ENCODE data around the gene PRR14. TPM values are rescaled to one million over a fixed set of nuclear protein-coding genes. Genes with fewer than 3 reads are reported as not detected.

The PRR14 gene
- total RNA-seq, 1 experiment from 2014 or later: 41.4 TPM

DNA sequence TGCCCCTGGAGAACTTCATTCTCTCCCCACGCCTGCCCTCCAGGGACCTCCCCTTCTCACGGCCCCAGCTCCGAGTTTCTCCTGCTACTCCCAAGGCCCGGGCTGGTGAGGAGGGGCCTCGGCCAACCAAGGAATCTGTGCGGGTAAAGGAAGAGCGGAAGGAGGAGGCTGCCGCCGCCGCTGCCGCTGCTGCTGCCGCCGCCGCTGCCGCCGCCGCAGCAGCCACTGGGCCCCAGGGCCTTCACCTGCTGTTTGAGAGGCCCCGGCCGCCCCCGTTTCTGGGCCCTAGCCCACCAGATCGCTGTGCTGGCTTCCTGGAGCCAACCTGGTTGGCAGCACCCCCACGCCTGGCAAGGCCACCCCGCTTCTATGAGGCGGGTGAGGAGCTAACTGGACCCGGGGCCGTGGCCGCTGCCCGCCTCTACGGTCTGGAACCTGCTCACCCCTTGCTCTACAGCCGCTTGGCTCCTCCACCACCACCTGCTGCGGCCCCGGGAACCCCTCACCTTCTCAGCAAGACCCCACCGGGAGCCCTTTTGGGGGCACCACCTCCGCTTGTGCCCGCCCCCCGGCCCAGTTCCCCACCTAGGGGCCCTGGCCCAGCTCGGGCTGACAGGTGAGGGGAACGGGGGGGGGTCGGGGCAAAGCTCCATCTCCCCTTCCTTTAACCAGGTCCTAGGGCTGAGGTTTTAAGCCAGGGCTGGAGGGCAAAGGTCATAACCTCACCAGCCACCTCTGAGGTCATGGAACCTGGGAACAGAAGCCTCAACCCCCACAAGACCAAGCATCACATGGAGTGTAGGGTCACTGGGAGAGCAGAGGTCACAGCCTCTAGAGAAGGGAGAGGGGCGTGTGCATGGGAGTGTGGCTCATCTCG, 18.5 kb downstream of the PRR14 start:
- CTCF ChIA-PET: no interaction called here
- TF ChIP-seq, protein P1, sequence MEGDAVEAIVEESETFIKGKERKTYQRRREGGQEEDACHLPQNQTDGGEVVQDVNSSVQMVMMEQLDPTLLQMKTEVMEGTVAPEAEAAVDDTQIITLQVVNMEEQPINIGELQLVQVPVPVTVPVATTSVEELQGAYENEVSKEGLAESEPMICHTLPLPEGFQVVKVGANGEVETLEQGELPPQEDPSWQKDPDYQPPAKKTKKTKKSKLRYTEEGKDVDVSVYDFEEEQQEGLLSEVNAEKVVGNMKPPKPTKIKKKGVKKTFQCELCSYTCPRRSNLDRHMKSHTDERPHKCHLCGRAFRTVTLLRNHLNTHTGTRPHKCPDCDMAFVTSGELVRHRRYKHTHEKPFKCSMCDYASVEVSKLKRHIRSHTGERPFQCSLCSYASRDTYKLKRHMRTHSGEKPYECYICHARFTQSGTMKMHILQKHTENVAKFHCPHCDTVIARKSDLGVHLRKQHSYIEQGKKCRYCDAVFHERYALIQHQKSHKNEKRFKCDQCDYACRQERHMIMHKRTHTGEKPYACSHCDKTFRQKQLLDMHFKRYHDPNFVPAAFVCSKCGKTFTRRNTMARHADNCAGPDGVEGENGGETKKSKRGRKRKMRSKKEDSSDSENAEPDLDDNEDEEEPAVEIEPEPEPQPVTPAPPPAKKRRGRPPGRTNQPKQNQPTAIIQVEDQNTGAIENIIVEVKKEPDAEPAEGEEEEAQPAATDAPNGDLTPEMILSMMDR (IDR thresholded peaks at IDR 0.05; ENCODE audit: unreplicated experiment): no peak
- no peak for DNase-seq (ENCODE audit: unreplicated experiment)
- POLR2A ChIA-PET: interaction anchor here (0.7 to 3.0 kb wide), 2 partner anchors 10 to 109 kb away, joined by 6 to 13 read pairs; partner anchors contain the start of gene FBRS
- Mint-ChIP-seq H3K36me3 (ENCODE audit: insufficient read depth, unreplicated experiment) (peaks cover 56% of the 10 kb centered on the region), H3K4me1 (ENCODE audit: insufficient read depth, unreplicated experiment) (no peaks in the 10 kb centered on the region), H3K9me3 (ENCODE audit: unreplicated experiment) (no peaks in the 10 kb centered on the region), H3K27me3 (ENCODE audit: insufficient read depth, unreplicated experiment) (no peaks in the 10 kb centered on the region), H3K4me3 (ENCODE audit: unreplicated experiment) (no peak overlapping the region), H3K27ac (ENCODE audit: low read depth, unreplicated experiment) (no peak overlapping the region)
- intact Hi-C loops (cut with micrococcal nuclease): no loop called here
- no TSS peak for BruUV-seq (replicated peaks)

DNA sequence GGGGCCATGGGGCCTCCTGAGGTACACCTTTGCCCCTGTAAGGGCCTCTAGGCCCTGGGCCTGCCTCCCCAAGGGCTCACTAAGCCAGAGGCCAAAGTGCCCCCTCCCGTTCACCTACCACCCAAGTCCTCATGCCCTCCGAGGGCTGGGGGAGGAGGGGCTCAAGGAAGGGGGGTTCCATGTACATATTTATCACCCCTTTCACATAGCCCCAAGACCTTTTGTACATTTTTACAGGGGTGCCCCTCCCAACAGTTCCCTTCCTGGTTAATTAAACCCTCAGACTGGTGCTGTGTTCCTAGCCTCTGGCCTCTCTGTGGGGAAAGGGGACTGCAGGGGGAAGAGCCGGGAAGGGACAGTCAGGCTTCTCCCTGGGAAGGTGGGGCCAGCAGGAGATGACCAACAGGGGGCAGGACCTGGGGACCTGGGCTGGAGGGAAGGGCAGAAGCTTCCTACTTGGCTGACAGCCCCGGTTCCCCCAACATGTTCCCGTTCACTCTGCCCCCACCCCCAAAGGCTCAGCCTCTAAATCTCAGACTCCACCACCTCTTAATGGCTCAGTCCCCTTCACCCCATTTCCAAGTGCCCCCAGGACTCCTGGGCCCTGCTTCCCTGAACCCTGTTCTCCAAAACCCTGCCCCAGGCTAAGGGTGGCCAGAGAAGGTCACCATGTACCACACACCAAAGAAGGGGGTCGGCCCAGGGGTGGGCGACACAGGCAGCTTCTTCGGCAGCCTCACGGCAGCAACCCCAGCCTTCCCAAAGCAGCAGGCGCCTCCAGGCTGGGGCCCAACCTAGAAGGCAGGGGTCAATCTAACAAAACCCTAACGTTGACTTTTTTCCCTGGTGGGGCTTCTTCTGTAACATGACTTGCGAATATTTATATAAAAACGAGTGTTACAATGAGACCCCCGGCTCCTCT, 19.4 kb downstream of the PRR14 start:
- no peak overlapping the region for H3K4me3 Mint-ChIP-seq (ENCODE audit: unreplicated experiment)
- no peaks in the 10 kb centered on the region for H3K27me3 Mint-ChIP-seq (ENCODE audit: insufficient read depth, unreplicated experiment)
- intact Hi-C loops (cut with micrococcal nuclease): no loop called here
- CTCF ChIA-PET: no interaction called here
- TF ChIP-seq, protein P1 (IDR thresholded peaks at IDR 0.05; ENCODE audit: unreplicated experiment): no peak
- H3K9me3 Mint-ChIP-seq (ENCODE audit: unreplicated experiment): no peaks in the 10 kb centered on the region
- peaks cover 49% of the 10 kb centered on the region for H3K36me3 Mint-ChIP-seq (ENCODE audit: insufficient read depth, unreplicated experiment)
- no peak for DNase-seq (ENCODE audit: unreplicated experiment)
- POLR2A ChIA-PET: no interaction called here
- no peaks in the 10 kb centered on the region for H3K4me1 Mint-ChIP-seq (ENCODE audit: insufficient read depth, unreplicated experiment)
- BruUV-seq (replicated peaks): TSS peak; percentile 52
- H3K27ac Mint-ChIP-seq (ENCODE audit: low read depth, unreplicated experiment): no peak overlapping the region

DNA sequence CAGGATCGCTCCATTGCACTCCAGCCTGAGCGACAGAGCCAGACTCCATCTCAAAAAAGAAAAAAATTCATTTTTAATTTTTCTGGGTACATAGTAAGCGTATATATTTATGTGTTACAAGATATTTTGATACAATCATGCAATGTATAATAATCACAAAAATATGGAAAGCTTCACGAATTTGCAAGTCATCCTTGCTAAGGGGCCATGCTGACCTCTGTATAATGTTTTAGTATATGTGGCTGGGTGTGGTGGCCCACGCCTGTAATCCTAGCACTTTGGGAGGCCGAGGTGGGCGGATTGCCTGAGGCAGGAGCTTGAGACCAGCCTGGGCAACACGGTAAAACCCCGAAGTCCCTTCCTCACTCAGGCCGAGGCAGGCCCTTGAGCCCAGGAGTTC, 24.4 kb downstream of the PRR14 start:
- CTCF ChIA-PET: no interaction called here
- Mint-ChIP-seq H3K4me3 (ENCODE audit: unreplicated experiment) (no peak overlapping the region), H3K27ac (ENCODE audit: low read depth, unreplicated experiment) (no peak overlapping the region), H3K4me1 (ENCODE audit: insufficient read depth, unreplicated experiment) (no peaks in the 10 kb centered on the region), H3K36me3 (ENCODE audit: insufficient read depth, unreplicated experiment) (peaks cover 9% of the 10 kb centered on the region), H3K27me3 (ENCODE audit: insufficient read depth, unreplicated experiment) (no peaks in the 10 kb centered on the region), H3K9me3 (ENCODE audit: unreplicated experiment) (no peaks in the 10 kb centered on the region)
- no TSS peak for BruUV-seq (replicated peaks)
- TF ChIP-seq, protein P1 (IDR thresholded peaks at IDR 0.05; ENCODE audit: unreplicated experiment): no peak
- no peak for DNase-seq (ENCODE audit: unreplicated experiment)
- intact Hi-C loops (cut with micrococcal nuclease): no loop called here
- POLR2A ChIA-PET: no interaction called here

DNA sequence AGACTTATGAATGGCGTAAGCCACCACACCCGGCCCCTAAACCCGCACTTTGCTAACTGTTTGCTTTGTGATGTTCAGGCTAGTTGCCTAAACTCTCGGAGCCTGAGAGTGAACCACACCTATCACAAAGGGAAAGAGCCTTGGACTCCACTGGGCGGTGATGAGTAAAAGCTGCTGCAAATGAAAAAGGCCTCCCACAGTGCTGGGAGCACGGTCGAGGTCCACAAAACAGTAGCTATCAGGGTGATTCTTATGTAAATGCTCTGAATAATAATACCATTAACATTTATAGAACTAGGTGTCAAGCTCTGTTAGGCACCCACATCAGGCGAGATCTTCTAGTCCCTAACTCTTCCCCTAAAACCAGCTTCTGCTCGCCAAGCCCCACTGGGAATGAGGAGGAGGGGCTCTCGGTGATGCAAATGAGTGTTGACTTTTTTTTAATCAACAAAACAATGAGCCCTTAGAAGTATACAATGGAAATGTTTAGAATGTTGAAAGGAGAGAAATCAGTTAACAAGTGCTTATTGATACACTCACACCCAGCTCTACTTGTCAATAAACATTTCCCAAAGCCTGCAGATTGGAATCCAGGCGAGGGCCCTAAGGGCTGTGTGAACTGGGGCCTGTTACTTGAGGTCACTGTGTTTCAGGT, 27.3 kb downstream of the PRR14 start:
- CTCF ChIA-PET: no interaction called here
- H3K4me3 Mint-ChIP-seq (ENCODE audit: unreplicated experiment): no peak overlapping the region
- H3K4me1 Mint-ChIP-seq (ENCODE audit: insufficient read depth, unreplicated experiment): no peaks in the 10 kb centered on the region
- no TSS peak for BruUV-seq (replicated peaks)
- POLR2A ChIA-PET: interaction anchor here (0.5 kb wide), 1 partner anchor 75 kb away, joined by 3 read pairs; no protein-coding TSS in a partner anchor
- H3K36me3 Mint-ChIP-seq (ENCODE audit: insufficient read depth, unreplicated experiment): no peaks in the 10 kb centered on the region
- H3K27me3 Mint-ChIP-seq (ENCODE audit: insufficient read depth, unreplicated experiment): no peaks in the 10 kb centered on the region
- intact Hi-C loops (cut with micrococcal nuclease): no loop called here
- no peak overlapping the region for H3K27ac Mint-ChIP-seq (ENCODE audit: low read depth, unreplicated experiment)
- DNase-seq (ENCODE audit: unreplicated experiment): no peak
- no peaks in the 10 kb centered on the region for H3K9me3 Mint-ChIP-seq (ENCODE audit: unreplicated experiment)
- TF ChIP-seq, protein P1 (IDR thresholded peaks at IDR 0.05; ENCODE audit: unreplicated experiment): no peak
